GM12878 (cell line): ENCODE results near the gene SERPING1. TPM values are rescaled to one million over a fixed set of nuclear protein-coding genes. Genes with fewer than 3 reads are reported as not detected.
A peak's percentile ranks its signal among the peaks of the same experiment; 100 is the strongest.

Experiments used
- EED ChIP-seq: sonication (generic); IDR thresholded peaks from 2 replicates; pipeline ENCODE4 v1.6.1; 2016; ENCODE audit warnings: antibody characterized with exemption, low read depth
- NFYB ChIP-seq: IDR thresholded peaks from 2 replicates; pipeline ENCODE4 v1.6.1; 2011; ENCODE audit warnings: low read depth, mild to moderate bottlenecking, low read length, improper control_type of control experiment, moderate library complexity; ENCODE audit not compliant: insufficient read depth
- PAX8 ChIP-seq: fragments of 450-650 bp; IDR thresholded peaks from 2 replicates; pipeline ENCODE4 v1.6.1; 2017; ENCODE audit warnings: mild to moderate bottlenecking, moderate library complexity
- POLR2AphosphoS5 ChIP-seq: IDR thresholded peaks from 2 replicates; pipeline ENCODE4 v1.6.1; 2011; ENCODE audit warnings: mild to moderate bottlenecking, low read length, inconsistent platforms
- RFX5 ChIP-seq: IDR thresholded peaks from 2 replicates; pipeline ENCODE4 v1.6.1; 2011; ENCODE audit warnings: low read depth, low read length, improper control_type of control experiment
- SIX5 ChIP-seq: IDR thresholded peaks from 2 replicates; pipeline ENCODE4 v1.6.1; 2011; ENCODE audit warnings: mild to moderate bottlenecking, low read depth, low read length, moderate library complexity; ENCODE audit not compliant: severe bottlenecking
- SMC3 ChIP-seq: IDR thresholded peaks from 2 replicates; pipeline ENCODE4 v1.6.1; 2011; ENCODE audit warnings: low read length, improper control_type of control experiment, borderline replicate concordance
- WRNIP1 ChIP-seq: IDR thresholded peaks from 2 replicates; pipeline ENCODE4 v1.6.1; 2011; ENCODE audit warnings: low read depth, low read length, improper control_type of control experiment, borderline replicate concordance
- ZNF384 ChIP-seq: IDR thresholded peaks from 2 replicates; pipeline ENCODE4 v1.6.1; 2012; ENCODE audit warnings: low read depth, mild to moderate bottlenecking, low read length, improper control_type of control experiment, borderline replicate concordance
- polyA plus RNA-seq, 11 experiments: library from polyadenylated mRNA; depleted of rRNA in 4 of 11; unstranded in 6 of 11; stranded (reverse) in 5 of 11; fragments of >200 nt; fragmentation: Nextera tagmentation in 4 of 11; fragmentation: Illumina TruSeq in 1 of 11; extraction: Ambion mirVana in 4 of 11; extraction: Trizol in 1 of 11; gene quantifications; 1 replicate in 1 of 11; 2 replicates in 10 of 11; pipeline versions ENCODE4 v1.2.1 to v1.2.3, GENCODE V29; 2011 to 2016; ENCODE audit warnings: inconsistent platforms in 2 of 11, missing spikeins in 2 of 11, low read depth in 1 of 11
- total RNA-seq, 4 experiments: library from RNA; depleted of rRNA in 3 of 4; stranded (reverse); fragments of >200 nt in 3 of 4; fragmentation: Illumina TruSeq in 1 of 4; extraction: Trizol in 1 of 4; gene quantifications; 2 replicates each; pipeline versions ENCODE4 v1.2.1 to v1.2.3, GENCODE V29; 2013 to 2021
- TF ChIP-seq, protein P1 (sequence below): fragments of 150-350 bp; IDR thresholded peaks from 2 replicates; pipeline ENCODE4 v1.6.1; 2016; ENCODE audit warnings: low read depth, low read length
- TF ChIP-seq, protein P2 (sequence below): IDR thresholded peaks from 2 replicates; pipeline ENCODE4 v1.6.1; 2012; ENCODE audit warnings: improper control_type of control experiment, low read depth, low read length; ENCODE audit not compliant: insufficient replicate concordance
- TF ChIP-seq, protein P3 (sequence below): IDR thresholded peaks from 2 replicates; pipeline ENCODE4 v1.6.1; 2011; ENCODE audit warnings: mild to moderate bottlenecking, low read depth, low read length, moderate library complexity; ENCODE audit not compliant: insufficient replicate concordance
- TF ChIP-seq, protein P4 (sequence below), 3 experiments: IDR thresholded peaks in 2 of 3; conservative IDR thresholded peaks in 1 of 3; 2 replicates each; pipeline ENCODE4 v1.5.1; 2011; ENCODE audit warnings: low read depth in 3 of 3, low read length in 3 of 3, mild to moderate bottlenecking in 3 of 3, control low read depth in 2 of 3, moderate library complexity in 2 of 3, inconsistent platforms in 1 of 3, mixed read lengths in 1 of 3; ENCODE audit not compliant: control insufficient read depth in 2 of 3, insufficient read depth in 1 of 3; ENCODE audit errors: extremely low read depth in 1 of 3
- TF ChIP-seq, protein P5 (sequence below): fragments of 450-650 bp; conservative IDR thresholded peaks from 2 replicates; pipeline ENCODE4 v1.6.1; 2017; ENCODE audit warnings: mild to moderate bottlenecking, moderate library complexity

The SERPING1 gene
- total and polyA plus RNA-seq, 10 of the 15 experiments (the other 5 are each of a cell fraction or from before 2014, with no cell fraction given) = 0.24 to 1.4 TPM; not detected in 8

DNA sequence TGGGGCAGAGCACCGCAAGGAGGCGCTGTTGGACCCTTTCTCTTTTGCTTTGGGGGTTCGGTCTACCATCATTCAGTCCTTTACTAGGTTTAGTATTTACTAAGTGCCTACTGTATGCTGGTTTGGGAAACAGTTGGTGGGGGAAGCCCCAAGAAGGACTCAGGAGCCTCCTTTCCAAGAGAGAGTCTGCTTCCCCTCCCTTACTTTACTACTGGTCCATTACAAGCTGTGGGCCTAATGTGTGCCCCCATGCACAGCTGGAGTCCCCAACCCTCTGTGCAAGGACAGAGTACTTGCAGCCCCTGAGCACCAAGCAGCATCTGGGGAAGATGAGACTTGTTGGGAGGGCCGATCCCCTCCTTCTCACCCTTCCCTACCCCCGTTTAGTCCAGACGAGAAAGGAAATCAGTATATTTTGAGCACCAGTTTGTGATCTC, 29.1 kb upstream of the SERPING1 start (continued):
- TF ChIP-seq, protein P1, sequence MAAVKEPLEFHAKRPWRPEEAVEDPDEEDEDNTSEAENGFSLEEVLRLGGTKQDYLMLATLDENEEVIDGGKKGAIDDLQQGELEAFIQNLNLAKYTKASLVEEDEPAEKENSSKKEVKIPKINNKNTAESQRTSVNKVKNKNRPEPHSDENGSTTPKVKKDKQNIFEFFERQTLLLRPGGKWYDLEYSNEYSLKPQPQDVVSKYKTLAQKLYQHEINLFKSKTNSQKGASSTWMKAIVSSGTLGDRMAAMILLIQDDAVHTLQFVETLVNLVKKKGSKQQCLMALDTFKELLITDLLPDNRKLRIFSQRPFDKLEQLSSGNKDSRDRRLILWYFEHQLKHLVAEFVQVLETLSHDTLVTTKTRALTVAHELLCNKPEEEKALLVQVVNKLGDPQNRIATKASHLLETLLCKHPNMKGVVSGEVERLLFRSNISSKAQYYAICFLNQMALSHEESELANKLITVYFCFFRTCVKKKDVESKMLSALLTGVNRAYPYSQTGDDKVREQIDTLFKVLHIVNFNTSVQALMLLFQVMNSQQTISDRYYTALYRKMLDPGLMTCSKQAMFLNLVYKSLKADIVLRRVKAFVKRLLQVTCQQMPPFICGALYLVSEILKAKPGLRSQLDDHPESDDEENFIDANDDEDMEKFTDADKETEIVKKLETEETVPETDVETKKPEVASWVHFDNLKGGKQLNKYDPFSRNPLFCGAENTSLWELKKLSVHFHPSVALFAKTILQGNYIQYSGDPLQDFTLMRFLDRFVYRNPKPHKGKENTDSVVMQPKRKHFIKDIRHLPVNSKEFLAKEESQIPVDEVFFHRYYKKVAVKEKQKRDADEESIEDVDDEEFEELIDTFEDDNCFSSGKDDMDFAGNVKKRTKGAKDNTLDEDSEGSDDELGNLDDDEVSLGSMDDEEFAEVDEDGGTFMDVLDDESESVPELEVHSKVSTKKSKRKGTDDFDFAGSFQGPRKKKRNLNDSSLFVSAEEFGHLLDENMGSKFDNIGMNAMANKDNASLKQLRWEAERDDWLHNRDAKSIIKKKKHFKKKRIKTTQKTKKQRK = no peak
- TF ChIP-seq, protein P2, sequence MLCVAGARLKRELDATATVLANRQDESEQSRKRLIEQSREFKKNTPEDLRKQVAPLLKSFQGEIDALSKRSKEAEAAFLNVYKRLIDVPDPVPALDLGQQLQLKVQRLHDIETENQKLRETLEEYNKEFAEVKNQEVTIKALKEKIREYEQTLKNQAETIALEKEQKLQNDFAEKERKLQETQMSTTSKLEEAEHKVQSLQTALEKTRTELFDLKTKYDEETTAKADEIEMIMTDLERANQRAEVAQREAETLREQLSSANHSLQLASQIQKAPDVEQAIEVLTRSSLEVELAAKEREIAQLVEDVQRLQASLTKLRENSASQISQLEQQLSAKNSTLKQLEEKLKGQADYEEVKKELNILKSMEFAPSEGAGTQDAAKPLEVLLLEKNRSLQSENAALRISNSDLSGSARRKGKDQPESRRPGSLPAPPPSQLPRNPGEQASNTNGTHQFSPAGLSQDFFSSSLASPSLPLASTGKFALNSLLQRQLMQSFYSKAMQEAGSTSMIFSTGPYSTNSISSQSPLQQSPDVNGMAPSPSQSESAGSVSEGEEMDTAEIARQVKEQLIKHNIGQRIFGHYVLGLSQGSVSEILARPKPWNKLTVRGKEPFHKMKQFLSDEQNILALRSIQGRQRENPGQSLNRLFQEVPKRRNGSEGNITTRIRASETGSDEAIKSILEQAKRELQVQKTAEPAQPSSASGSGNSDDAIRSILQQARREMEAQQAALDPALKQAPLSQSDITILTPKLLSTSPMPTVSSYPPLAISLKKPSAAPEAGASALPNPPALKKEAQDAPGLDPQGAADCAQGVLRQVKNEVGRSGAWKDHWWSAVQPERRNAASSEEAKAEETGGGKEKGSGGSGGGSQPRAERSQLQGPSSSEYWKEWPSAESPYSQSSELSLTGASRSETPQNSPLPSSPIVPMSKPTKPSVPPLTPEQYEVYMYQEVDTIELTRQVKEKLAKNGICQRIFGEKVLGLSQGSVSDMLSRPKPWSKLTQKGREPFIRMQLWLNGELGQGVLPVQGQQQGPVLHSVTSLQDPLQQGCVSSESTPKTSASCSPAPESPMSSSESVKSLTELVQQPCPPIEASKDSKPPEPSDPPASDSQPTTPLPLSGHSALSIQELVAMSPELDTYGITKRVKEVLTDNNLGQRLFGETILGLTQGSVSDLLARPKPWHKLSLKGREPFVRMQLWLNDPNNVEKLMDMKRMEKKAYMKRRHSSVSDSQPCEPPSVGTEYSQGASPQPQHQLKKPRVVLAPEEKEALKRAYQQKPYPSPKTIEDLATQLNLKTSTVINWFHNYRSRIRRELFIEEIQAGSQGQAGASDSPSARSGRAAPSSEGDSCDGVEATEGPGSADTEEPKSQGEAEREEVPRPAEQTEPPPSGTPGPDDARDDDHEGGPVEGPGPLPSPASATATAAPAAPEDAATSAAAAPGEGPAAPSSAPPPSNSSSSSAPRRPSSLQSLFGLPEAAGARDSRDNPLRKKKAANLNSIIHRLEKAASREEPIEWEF = no peak
- TF ChIP-seq, protein P3, sequence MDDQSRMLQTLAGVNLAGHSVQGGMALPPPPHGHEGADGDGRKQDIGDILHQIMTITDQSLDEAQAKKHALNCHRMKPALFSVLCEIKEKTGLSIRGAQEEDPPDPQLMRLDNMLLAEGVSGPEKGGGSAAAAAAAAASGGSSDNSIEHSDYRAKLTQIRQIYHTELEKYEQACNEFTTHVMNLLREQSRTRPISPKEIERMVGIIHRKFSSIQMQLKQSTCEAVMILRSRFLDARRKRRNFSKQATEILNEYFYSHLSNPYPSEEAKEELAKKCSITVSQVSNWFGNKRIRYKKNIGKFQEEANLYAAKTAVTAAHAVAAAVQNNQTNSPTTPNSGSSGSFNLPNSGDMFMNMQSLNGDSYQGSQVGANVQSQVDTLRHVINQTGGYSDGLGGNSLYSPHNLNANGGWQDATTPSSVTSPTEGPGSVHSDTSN = no peak
- TF ChIP-seq WRNIP1 (no peak), ZNF384 (no peak), EED (no peak), SMC3 (peak; percentile 84), NFYB (no peak), RFX5 (no peak), POLR2AphosphoS5 (no peak), PAX8 (no peak), SIX5 (no peak)
- TF ChIP-seq, protein P4, sequence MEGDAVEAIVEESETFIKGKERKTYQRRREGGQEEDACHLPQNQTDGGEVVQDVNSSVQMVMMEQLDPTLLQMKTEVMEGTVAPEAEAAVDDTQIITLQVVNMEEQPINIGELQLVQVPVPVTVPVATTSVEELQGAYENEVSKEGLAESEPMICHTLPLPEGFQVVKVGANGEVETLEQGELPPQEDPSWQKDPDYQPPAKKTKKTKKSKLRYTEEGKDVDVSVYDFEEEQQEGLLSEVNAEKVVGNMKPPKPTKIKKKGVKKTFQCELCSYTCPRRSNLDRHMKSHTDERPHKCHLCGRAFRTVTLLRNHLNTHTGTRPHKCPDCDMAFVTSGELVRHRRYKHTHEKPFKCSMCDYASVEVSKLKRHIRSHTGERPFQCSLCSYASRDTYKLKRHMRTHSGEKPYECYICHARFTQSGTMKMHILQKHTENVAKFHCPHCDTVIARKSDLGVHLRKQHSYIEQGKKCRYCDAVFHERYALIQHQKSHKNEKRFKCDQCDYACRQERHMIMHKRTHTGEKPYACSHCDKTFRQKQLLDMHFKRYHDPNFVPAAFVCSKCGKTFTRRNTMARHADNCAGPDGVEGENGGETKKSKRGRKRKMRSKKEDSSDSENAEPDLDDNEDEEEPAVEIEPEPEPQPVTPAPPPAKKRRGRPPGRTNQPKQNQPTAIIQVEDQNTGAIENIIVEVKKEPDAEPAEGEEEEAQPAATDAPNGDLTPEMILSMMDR (IDR thresholded peaks at IDR 0.05 in 2 of 3, conservative IDR thresholded peaks at IDR 0.05 in 1 of 3; ENCODE audit: control insufficient read depth in 2 of 3, extremely low read depth in 1 of 3, insufficient read depth in 1 of 3, low read depth in 3 of 3, low read length in 3 of 3) = peak; percentile 96 to 98 (median 96)
- TF ChIP-seq, protein P5, sequence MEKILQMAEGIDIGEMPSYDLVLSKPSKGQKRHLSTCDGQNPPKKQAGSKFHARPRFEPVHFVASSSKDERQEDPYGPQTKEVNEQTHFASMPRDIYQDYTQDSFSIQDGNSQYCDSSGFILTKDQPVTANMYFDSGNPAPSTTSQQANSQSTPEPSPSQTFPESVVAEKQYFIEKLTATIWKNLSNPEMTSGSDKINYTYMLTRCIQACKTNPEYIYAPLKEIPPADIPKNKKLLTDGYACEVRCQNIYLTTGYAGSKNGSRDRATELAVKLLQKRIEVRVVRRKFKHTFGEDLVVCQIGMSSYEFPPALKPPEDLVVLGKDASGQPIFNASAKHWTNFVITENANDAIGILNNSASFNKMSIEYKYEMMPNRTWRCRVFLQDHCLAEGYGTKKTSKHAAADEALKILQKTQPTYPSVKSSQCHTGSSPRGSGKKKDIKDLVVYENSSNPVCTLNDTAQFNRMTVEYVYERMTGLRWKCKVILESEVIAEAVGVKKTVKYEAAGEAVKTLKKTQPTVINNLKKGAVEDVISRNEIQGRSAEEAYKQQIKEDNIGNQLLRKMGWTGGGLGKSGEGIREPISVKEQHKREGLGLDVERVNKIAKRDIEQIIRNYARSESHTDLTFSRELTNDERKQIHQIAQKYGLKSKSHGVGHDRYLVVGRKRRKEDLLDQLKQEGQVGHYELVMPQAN = no peak
